ENCODE results near the gene GRIK3. TPM values are rescaled to one million over a fixed set of nuclear protein-coding genes. Genes with fewer than 3 reads are reported as not detected.

Gene GRIK3
- total RNA-seq, 2 experiments from 2014 or later = not detected

GRCh38 chr1:36836196-36836883 lies 198.0 kb downstream of the GRIK3 start:
- ATAC-seq (no peak), DNase-seq (no peak)
- CTCF ChIA-PET = no interaction called here
- no peaks in the 10 kb centered on the region for H3K9me3 Mint-ChIP-seq (ENCODE audit: low read depth)
- no peaks in the 10 kb centered on the region for H3K36me3 Mint-ChIP-seq
- no peaks in the 10 kb centered on the region for H3K27me3 Mint-ChIP-seq
- H3K4me3 Mint-ChIP-seq = no peak overlapping the region
- no peaks in the 10 kb centered on the region for H3K4me1 Mint-ChIP-seq
- no peak overlapping the region for H3K27ac Mint-ChIP-seq

DNA sequence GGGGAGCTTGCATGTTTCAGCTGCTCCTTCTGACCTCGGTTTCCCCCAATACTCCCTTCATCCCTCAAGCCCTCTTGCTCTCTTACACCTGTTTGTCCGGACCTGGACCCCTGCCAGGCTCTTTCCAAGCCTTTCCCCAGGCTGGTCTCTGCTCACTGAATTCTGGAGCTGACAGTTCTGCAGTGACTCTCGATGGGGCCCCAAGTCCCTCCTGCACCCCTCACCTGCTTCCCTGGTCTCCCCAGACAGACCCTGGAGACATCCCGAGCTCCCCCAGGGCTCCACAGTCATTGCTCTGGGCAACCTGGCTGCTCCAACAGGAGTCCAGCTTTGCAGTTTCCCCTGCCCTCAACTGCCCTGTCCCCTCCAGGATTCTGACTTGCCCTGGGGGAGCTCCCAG lies 198.6 kb downstream of the GRIK3 start:
- no peak overlapping the region for H3K4me3 Mint-ChIP-seq
- no peaks in the 10 kb centered on the region for H3K4me1 Mint-ChIP-seq
- no peaks in the 10 kb centered on the region for H3K27me3 Mint-ChIP-seq
- H3K36me3 Mint-ChIP-seq = no peaks in the 10 kb centered on the region
- no peaks in the 10 kb centered on the region for H3K9me3 Mint-ChIP-seq (ENCODE audit: low read depth)
- H3K27ac Mint-ChIP-seq = no peak overlapping the region
- ATAC-seq = no peak
- no peak for DNase-seq
- CTCF ChIA-PET = no interaction called here

GRCh38 chr1:36835017-36835695 lies 199.2 kb downstream of the GRIK3 start:
- Mint-ChIP-seq H3K4me3 (no peak overlapping the region), H3K9me3 (ENCODE audit: low read depth) (no peaks in the 10 kb centered on the region), H3K27me3 (no peaks in the 10 kb centered on the region), H3K36me3 (no peaks in the 10 kb centered on the region), H3K27ac (no peak overlapping the region), H3K4me1 (no peaks in the 10 kb centered on the region)
- DNase-seq (no peak), ATAC-seq (no peak)
- CTCF ChIA-PET = no interaction called here

DNA sequence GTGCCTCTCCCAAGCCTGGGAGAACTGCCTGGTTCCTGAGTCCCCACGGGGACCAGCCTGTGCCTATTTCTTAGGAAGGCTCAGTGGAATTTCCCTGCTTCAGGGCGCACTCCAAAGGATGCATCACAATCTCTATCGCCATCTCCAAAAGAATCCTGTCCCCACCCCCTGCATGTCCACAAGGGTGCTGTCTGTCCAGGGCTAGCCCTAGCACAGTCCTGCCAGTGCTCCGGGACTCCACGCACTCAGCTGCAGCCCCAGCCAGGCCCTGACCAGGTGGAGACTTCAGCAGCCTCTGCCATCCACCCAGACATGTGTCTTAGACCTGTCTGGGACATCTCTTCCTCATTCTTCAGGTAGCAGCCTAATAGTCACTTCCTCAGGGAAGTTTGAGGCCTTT lies 199.7 kb downstream of the GRIK3 start:
- Mint-ChIP-seq H3K4me3 (no peak overlapping the region), H3K27ac (no peak overlapping the region), H3K36me3 (no peaks in the 10 kb centered on the region), H3K9me3 (ENCODE audit: low read depth) (no peaks in the 10 kb centered on the region), H3K4me1 (no peaks in the 10 kb centered on the region), H3K27me3 (no peaks in the 10 kb centered on the region)
- CTCF ChIA-PET = no interaction called here
- no peak for DNase-seq
- no peak for ATAC-seq

DNA sequence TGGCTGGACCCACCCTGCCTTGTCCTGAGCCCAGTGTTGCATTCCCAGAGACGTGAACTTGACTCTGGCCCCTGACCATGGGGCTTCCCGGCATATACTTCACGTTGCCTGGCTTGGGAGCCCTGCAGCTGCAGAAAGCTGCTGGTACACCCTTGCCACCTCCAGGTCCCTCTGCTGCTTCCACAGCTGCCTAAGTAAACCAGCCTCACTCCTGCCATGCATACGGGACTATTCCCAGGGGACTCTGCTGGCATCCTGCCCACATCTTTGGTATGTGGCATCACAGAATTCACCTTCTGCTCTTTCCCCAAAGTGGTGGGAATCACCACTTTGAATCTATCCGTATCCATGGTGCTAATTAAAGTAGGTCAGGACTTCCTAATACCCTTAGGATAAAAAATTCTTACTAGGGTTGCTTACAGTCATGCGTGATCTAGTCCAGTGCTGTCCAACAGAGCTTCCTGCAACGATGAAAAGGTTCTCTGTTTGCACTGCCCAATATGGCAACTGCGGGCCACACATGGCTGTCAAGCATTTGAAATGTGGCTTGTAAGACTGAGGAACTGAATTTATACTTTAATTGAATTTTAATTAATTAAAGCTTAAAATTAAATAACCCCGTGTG lies 203.0 kb downstream of the GRIK3 start:
- CTCF ChIA-PET = no interaction called here
- ATAC-seq = no peak
- H3K4me1 Mint-ChIP-seq = no peaks in the 10 kb centered on the region
- no peaks in the 10 kb centered on the region for H3K9me3 Mint-ChIP-seq (ENCODE audit: low read depth)
- H3K27ac Mint-ChIP-seq = no peak overlapping the region
- H3K36me3 Mint-ChIP-seq = no peaks in the 10 kb centered on the region
- no peak for DNase-seq
- H3K4me3 Mint-ChIP-seq = no peak overlapping the region
- no peaks in the 10 kb centered on the region for H3K27me3 Mint-ChIP-seq

GRCh38 chr1:36829961-36830360 lies 204.4 kb downstream of the GRIK3 start:
- Mint-ChIP-seq H3K9me3 (ENCODE audit: low read depth) (no peaks in the 10 kb centered on the region), H3K27me3 (no peaks in the 10 kb centered on the region), H3K4me1 (no peaks in the 10 kb centered on the region), H3K27ac (no peak overlapping the region), H3K36me3 (no peaks in the 10 kb centered on the region), H3K4me3 (no peak overlapping the region)
- CTCF ChIA-PET = no interaction called here
- DNase-seq (no peak), ATAC-seq (no peak)

DNA sequence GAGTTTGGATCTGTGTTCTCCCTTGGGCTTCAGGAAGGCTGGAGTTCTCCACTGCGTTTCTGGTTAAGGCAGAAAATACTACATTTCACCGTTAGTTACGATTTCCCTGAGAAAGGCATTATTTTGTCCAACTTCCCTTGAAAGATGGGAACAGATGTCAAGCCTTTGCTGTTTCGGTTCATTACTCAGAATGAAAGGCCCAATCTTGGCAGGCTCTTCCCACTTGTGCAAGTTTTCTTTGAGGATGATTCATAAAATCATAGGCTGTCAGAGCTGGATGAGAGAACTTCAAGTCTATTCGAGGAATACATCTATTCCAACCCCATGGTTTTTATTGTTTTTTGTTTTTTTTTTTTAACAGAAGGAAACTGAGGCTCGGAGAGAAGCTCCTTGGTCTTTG lies 205.2 kb downstream of the GRIK3 start:
- Mint-ChIP-seq H3K4me1 (no peaks in the 10 kb centered on the region), H3K36me3 (no peaks in the 10 kb centered on the region), H3K27me3 (no peaks in the 10 kb centered on the region), H3K4me3 (no peak overlapping the region), H3K9me3 (ENCODE audit: low read depth) (no peaks in the 10 kb centered on the region), H3K27ac (no peak overlapping the region)
- CTCF ChIA-PET = interaction anchor here (1.3 kb wide), 1 partner anchor 19 kb away, joined by 3 read pairs; no protein-coding TSS in a partner anchor
- ATAC-seq (no peak), DNase-seq (no peak)

DNA sequence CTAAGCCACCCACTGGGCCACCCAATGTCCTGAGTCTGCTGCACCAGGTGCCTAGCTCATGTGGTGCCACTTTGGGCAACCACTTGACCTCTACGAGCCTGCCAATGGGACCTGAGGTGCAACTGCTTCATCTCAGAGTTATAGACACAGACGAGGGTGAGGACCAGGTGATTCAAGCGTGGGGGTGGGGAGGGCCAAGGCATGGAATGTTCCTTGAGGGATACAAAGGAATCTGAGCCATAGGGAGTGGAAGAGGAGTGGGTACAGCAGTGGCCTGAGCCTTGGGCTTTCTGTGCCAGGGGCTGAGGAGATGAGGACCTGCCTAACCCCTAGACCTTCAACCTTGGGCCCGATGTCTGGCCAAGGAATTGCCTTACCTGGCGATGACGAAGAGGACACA lies 209.1 kb downstream of the GRIK3 start:
- no peaks in the 10 kb centered on the region for H3K36me3 Mint-ChIP-seq
- CTCF ChIA-PET = no interaction called here
- peaks cover 8% of the 10 kb centered on the region for H3K27me3 Mint-ChIP-seq
- no peak overlapping the region for H3K27ac Mint-ChIP-seq
- H3K9me3 Mint-ChIP-seq (ENCODE audit: low read depth) = no peaks in the 10 kb centered on the region
- H3K4me3 Mint-ChIP-seq = no peak overlapping the region
- no peaks in the 10 kb centered on the region for H3K4me1 Mint-ChIP-seq
- no peak for ATAC-seq
- DNase-seq = no peak

DNA sequence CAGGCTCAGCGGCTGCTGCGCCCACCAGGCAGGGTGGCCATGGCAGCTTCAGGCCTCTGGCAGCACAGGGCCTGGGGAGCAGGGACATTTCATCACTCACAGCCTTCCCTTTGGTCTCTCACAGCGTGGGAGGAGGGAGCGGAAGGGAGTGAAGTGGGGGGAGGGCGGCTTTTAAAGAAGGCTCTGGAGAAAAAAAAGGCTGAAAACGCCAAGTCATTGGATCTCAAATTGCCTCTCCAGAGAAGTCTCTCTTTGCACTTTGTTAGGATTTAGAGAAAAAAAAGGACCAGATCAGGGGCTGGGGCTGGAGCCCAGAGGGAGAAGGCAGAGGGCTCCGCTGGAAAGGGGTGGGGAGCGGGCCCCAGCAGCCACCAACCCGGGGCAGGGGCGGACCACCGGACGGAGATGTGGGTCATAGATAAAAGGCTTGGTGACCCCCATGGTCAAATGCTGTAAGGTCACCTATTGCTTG lies 209.9 kb downstream of the GRIK3 start:
- Mint-ChIP-seq H3K4me3 (no peak overlapping the region), H3K27me3 (peaks cover 8% of the 10 kb centered on the region), H3K27ac (no peak overlapping the region), H3K4me1 (no peaks in the 10 kb centered on the region), H3K9me3 (ENCODE audit: low read depth) (no peaks in the 10 kb centered on the region), H3K36me3 (no peaks in the 10 kb centered on the region)
- CTCF ChIA-PET = no interaction called here
- ATAC-seq (no peak), DNase-seq (no peak)

DNA sequence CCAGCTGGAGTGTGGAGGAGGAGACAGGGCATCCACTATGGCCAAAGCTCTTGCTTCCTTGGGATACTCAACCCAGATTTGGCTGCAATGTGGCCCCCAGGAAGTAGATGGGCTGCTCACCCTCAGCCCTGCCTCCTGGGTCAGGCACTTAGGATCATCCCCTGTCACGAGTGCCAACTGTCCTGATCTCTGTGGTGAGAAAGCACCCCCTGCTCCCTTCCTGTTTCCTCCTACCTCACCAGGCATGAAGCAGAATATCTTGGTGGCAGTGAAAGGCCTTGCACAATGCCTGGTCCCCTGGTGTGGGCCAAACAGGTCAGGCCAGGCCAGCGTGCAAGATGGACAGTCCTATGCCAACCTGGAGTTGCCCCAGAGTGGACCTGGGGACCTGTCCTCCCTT lies 211.7 kb downstream of the GRIK3 start:
- H3K4me3 Mint-ChIP-seq = no peak overlapping the region
- no peaks in the 10 kb centered on the region for H3K36me3 Mint-ChIP-seq
- CTCF ChIA-PET = no interaction called here
- H3K27ac Mint-ChIP-seq = no peak overlapping the region
- no peak for ATAC-seq
- no peaks in the 10 kb centered on the region for H3K9me3 Mint-ChIP-seq (ENCODE audit: low read depth)
- H3K4me1 Mint-ChIP-seq = no peaks in the 10 kb centered on the region
- DNase-seq = no peak
- peaks cover 12% of the 10 kb centered on the region for H3K27me3 Mint-ChIP-seq

GRCh38 chr1:36821386-36821785 lies 212.9 kb downstream of the GRIK3 start:
- Mint-ChIP-seq H3K36me3 (no peaks in the 10 kb centered on the region), H3K9me3 (ENCODE audit: low read depth) (no peaks in the 10 kb centered on the region), H3K27ac (no peak overlapping the region), H3K4me3 (no peak overlapping the region), H3K27me3 (peaks cover 12% of the 10 kb centered on the region), H3K4me1 (no peaks in the 10 kb centered on the region)
- ATAC-seq (no peak), DNase-seq (no peak)
- CTCF ChIA-PET = no interaction called here

DNA sequence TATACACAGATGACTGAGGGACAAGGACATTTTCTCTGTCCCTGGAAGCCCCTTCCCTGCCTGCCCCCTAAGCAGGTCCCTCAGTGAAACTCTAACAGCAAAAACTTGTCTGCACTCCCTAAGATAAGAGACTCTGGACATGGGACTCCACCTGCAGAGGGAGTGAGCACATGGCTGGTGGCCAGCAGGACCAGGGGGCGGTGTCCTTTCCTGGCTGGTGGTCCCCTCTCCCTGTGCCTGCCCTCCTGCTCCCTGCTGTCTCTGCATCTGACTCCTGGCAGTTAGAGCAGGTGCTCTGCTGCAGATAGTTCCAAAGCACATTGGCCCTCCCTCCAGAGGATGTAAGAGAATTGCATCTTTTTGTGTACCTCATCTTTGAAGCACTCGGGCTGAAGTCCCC lies 215.5 kb downstream of the GRIK3 start:
- H3K36me3 Mint-ChIP-seq = no peaks in the 10 kb centered on the region
- CTCF ChIA-PET = no interaction called here
- ATAC-seq (no peak), DNase-seq (no peak)
- H3K27me3 Mint-ChIP-seq = peaks cover 12% of the 10 kb centered on the region
- H3K4me3 Mint-ChIP-seq = no peak overlapping the region
- H3K4me1 Mint-ChIP-seq = no peaks in the 10 kb centered on the region
- H3K9me3 Mint-ChIP-seq (ENCODE audit: low read depth) = no peaks in the 10 kb centered on the region
- H3K27ac Mint-ChIP-seq = no peak overlapping the region

- Mint-ChIP-seq H3K4me3 (no peak overlapping the region), H3K27me3 (peaks cover 10% of the 10 kb centered on the region), H3K4me1 (no peaks in the 10 kb centered on the region), H3K27ac (no peak overlapping the region), H3K9me3 (ENCODE audit: low read depth) (no peaks in the 10 kb centered on the region), H3K36me3 (no peaks in the 10 kb centered on the region)
- ATAC-seq (no peak), DNase-seq (no peak)
- CTCF ChIA-PET = no interaction called here
Observed at GRCh38 chr1:36816348-36816747, 218.0 kb downstream of the GRIK3 start.

- no peak for DNase-seq
- H3K27me3 Mint-ChIP-seq = peaks cover 4% of the 10 kb centered on the region
- no peak overlapping the region for H3K27ac Mint-ChIP-seq
- CTCF ChIA-PET = no interaction called here
- no peaks in the 10 kb centered on the region for H3K9me3 Mint-ChIP-seq (ENCODE audit: low read depth)
- no peak overlapping the region for H3K4me3 Mint-ChIP-seq
- H3K36me3 Mint-ChIP-seq = no peaks in the 10 kb centered on the region
- ATAC-seq = no peak
- no peaks in the 10 kb centered on the region for H3K4me1 Mint-ChIP-seq
Observed at GRCh38 chr1:36814774-36815173, 219.5 kb downstream of the GRIK3 start.

Measured in activated CD8-positive, alpha-beta memory T cell treated with anti-CD3 and anti-CD28 coated beads, Interleukin-2, amount 10 ng/mL, durations not matched to agents 7 days and 5 days (primary cell).